HG02938 (cell line): ENCODE results near the gene PEX14.
"Not testable (repeated sequence)": the region's sequence is repeated elsewhere in the genome, so short reads cannot be mapped to it uniquely, and the experiment has no call there.

Experiments used
- ATAC-seq: cut with Tn5 transposase; IDR thresholded peaks from one replicate; pipeline ENCODE4 v1.9.1; 2021; ENCODE audit warnings: mild to moderate bottlenecking, moderate library complexity; ENCODE audit not compliant: unreplicated experiment

The PEX14 gene

GRCh38 chr1:10494418-10494753, 19.6 kb downstream of the PEX14 start:
- ATAC-seq = no peak

- peak; percentile 85 for ATAC-seq
Observed at GRCh38 chr1:10494754-10495474, 20.2 kb downstream of the PEX14 start.

GRCh38 chr1:10495475-10495817, 20.7 kb downstream of the PEX14 start:
- no peak for ATAC-seq

GRCh38 chr1:10495952-10496351, 21.2 kb downstream of the PEX14 start:
- ATAC-seq = no peak

- no peak for ATAC-seq
Observed at GRCh38 chr1:10497109-10497508, 22.4 kb downstream of the PEX14 start.

GRCh38 chr1:10498231-10498630, 23.5 kb downstream of the PEX14 start:
- ATAC-seq = no peak

- ATAC-seq = no peak
Observed at GRCh38 chr1:10502206-10502605, 27.5 kb downstream of the PEX14 start.

GRCh38 chr1:10504249-10504648, 29.5 kb downstream of the PEX14 start:
- no peak for ATAC-seq

GRCh38 chr1:10506046-10506676, 31.4 kb downstream of the PEX14 start:
- ATAC-seq = not testable (repeated sequence)

- ATAC-seq = no peak
Observed at GRCh38 chr1:10506677-10507047, 31.9 kb downstream of the PEX14 start.

GRCh38 chr1:10507111-10507879, 32.5 kb downstream of the PEX14 start:
- ATAC-seq = peak; percentile 38

- no peak for ATAC-seq
Observed at GRCh38 chr1:10508511-10508951, 33.8 kb downstream of the PEX14 start.

GRCh38 chr1:10509809-10510509, 35.2 kb downstream of the PEX14 start:
- no peak for ATAC-seq

GRCh38 chr1:10510520-10511493, 36.1 kb downstream of the PEX14 start:
- ATAC-seq = peak; percentile 84

- ATAC-seq = no peak
Observed at GRCh38 chr1:10511494-10511885, 36.7 kb downstream of the PEX14 start.

- ATAC-seq = no peak
Observed at GRCh38 chr1:10513199-10513598, 38.4 kb downstream of the PEX14 start.

- no peak for ATAC-seq
Observed at GRCh38 chr1:10514490-10515235, 39.9 kb downstream of the PEX14 start.

- ATAC-seq = no peak
Observed at GRCh38 chr1:10515301-10515975, 40.7 kb downstream of the PEX14 start.
